Aorta (tissue), 5 donors: ENCODE results near the gene CDK14. TPM values are rescaled to one million over a fixed set of nuclear protein-coding genes. Genes with fewer than 3 reads are reported as not detected.

ENCODE experiments used
- ATAC-seq: fragments of 200-7000 bp; cut with Tn5 transposase; one replicate; pipeline ENCODE4 v1.9.1; 2022; ENCODE audit warnings: moderate library complexity; ENCODE audit not compliant: low FRiP score
- DNase-seq, 2 donors: peaks; one replicate each; pipeline ENCODE4 v3.0.0-alpha.2; 2020
- H3K27ac ChIP-seq, 2 donors: one replicate each; pipeline ENCODE4 v1.5.1; 2013; ENCODE audit warnings: low read length in 2 of 2, mild to moderate bottlenecking in 2 of 2, moderate library complexity in 2 of 2, control low read depth in 1 of 2, inconsistent platforms in 1 of 2, low read depth in 1 of 2
- H3K27me3 ChIP-seq, 2 donors: one replicate each; pipeline ENCODE4 v1.6.1; 2013; ENCODE audit warnings: control low read depth in 1 of 2, low read length in 1 of 2, mild to moderate bottlenecking in 1 of 2, moderate library complexity in 1 of 2; ENCODE audit not compliant: insufficient read depth in 2 of 2, control insufficient read depth in 1 of 2
- H3K36me3 ChIP-seq, 2 donors: one replicate each; pipeline ENCODE4 v1.6.1; 2013; ENCODE audit warnings: control low read depth in 1 of 2, low read length in 1 of 2, mild to moderate bottlenecking in 1 of 2; ENCODE audit not compliant: insufficient read depth in 2 of 2, control insufficient read depth in 1 of 2
- H3K4me1 ChIP-seq, 2 donors: one replicate each; pipeline ENCODE4 v1.6.1; 2013; ENCODE audit warnings: low read length in 2 of 2, control low read depth in 1 of 2, mild to moderate bottlenecking in 1 of 2, moderate library complexity in 1 of 2; ENCODE audit not compliant: insufficient read depth in 2 of 2, control insufficient read depth in 1 of 2
- H3K4me3 ChIP-seq, 2 donors: one replicate each; pipeline ENCODE4 v1.5.1; 2013; ENCODE audit warnings: low read length in 2 of 2, control low read depth in 1 of 2, mild to moderate bottlenecking in 1 of 2
- H3K9me3 ChIP-seq: one replicate; pipeline ENCODE4 v1.6.1; 2013; ENCODE audit warnings: mild to moderate bottlenecking, low read length; ENCODE audit not compliant: control insufficient read depth
- WGBS, 2 donors: extraction: QIAGEN DNeasy Blood & Tissue Kit; methylation state at CpG; one replicate each; pipeline ENCODE4 v1.1.7; 2013; 5-methylcytosine and 5-hydroxymethylcytosine counted together
- intact Hi-C, 2 donors: fragments of 100-400 bp; cut with DNase I; formaldehyde crosslinking; loops; one replicate each; pipeline versions ENCODE4 v1.14.2 to v1.15.0; 2022
- polyA plus RNA-seq, 2 donors: library from polyadenylated mRNA; stranded (reverse); fragments of 200-250 nt; gene quantifications; one replicate each; pipeline ENCODE4 v1.2.3, GENCODE V29; 2013
- total RNA-seq, 2 donors: library from RNA; stranded (reverse); fragmentation: NEBNext Ultra II Directional; extraction: Animal tissue kit (Norgen Biotek cat#: 25700); gene quantifications; one replicate each; pipeline ENCODE4 v1.2.1, GENCODE V29; 2021
- donor health status: healthy with polysubstance abuse.
- donor health status: Bipolar disorder and iron deficiency.
- donor health status: DM: no; HTN: no; CAD: no.
- donor health status: DM: no; HTN: no; CAD: no.
- donor health status: DM: yes; HTN: yes; CAD: no.

Gene CDK14
- total and polyA plus RNA-seq, 4 donors = 4.6 to 72.4 (median 29.5) TPM

DNA sequence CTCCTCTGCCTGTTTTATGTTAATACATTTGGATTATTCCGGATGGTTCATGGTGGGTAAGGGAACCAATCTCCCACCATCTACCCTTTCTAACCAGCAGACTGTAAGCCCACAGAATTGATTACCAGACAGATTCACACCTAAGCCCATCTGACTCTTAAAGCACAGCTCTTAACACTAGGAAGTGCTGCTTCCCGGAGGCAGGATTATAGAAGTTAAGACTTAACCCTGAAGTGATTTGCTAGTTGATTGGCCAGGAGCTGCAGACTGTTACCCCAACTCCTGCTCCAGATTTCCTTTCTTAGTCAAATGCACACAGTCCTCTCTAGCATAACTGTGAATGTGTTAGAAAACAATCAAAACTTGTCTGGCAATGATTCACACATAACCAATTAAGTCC is 221.7 kb downstream of the CDK14 start:
- WGBS, 2 donors = 19 to 25% methylated on average over 2 of the region's 2 CpGs
- ATAC-seq (no peak), DNase-seq (no peak)
- Histone ChIP-seq H3K27me3 (no peaks in the 10 kb centered on the region), H3K9me3 (no peaks in the 10 kb centered on the region), H3K36me3 (no peaks in the 10 kb centered on the region), H3K27ac (no peak overlapping the region), H3K4me1 (peaks cover 0 to 3% of the 10 kb centered on the region in 2 donors), H3K4me3 (no peak overlapping the region)
- intact Hi-C loops = no loop called here

DNA sequence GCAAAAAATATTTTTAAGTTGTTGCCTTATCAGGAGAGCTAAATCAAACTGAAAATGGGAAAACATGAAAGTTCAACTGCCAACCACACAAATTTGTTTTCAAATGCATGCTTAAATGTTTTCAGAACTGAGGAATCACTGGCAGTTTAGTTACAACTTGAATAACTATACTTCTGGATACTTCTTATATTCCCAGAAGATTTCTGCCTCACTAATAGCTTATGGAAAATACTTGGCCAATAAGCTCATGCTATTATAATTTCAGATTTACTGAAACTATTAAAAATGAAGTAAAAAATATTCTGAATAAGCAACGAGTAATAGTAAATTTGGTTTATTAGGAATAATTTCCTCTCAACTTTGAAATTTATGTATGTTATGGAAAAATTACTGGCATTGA is 222.2 kb downstream of the CDK14 start:
- Histone ChIP-seq H3K4me1 (peaks cover 0 to 3% of the 10 kb centered on the region in 2 donors), H3K9me3 (no peaks in the 10 kb centered on the region), H3K36me3 (no peaks in the 10 kb centered on the region), H3K27ac (no peak overlapping the region), H3K4me3 (no peak overlapping the region), H3K27me3 (no peaks in the 10 kb centered on the region)
- WGBS, 2 donors = 28 to 44% methylated on average over 1 of the region's 1 CpG
- DNase-seq (no peak), ATAC-seq (no peak)
- intact Hi-C loops = no loop called here

DNA sequence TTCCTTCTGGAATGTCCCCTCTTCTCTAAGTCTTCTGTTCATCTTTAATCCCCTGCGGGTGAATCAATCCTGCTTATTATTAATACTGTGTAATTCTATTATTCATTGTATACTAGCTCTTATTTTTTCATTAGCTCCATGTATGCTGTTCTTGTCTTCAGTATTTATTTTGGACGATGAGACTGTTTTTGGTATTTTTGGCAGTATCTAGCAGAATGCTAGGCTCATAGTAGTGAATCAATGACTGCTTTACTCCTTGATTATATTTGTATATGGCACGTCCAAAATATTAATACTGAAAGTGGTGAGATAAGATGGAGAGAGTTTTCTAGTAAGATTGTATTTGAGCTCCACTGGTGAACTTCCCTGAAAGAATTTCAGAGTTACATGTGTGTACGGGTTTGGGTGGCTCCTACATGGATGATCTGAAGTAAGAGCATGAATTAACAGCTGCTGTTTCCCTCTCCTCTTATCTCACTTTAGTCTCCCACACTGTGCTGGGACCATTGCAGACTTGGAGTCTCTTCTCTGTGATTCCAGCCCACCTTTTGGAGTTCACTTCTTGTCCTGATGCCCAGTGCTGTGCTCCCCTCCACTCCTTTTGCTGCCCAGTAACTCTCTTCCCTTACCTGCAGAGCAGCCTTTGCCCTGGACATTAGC is 226.0 kb downstream of the CDK14 start:
- intact Hi-C loops = no loop called here
- Histone ChIP-seq H3K9me3 (no peaks in the 10 kb centered on the region), H3K27ac (no peak overlapping the region), H3K27me3 (no peaks in the 10 kb centered on the region), H3K4me1 (peaks cover 0 to 1% of the 10 kb centered on the region in 2 donors), H3K4me3 (no peak overlapping the region), H3K36me3 (no peaks in the 10 kb centered on the region)
- ATAC-seq (no peak), DNase-seq (no peak)
- WGBS, 2 donors = 42 to 45% methylated on average over 4 of the region's 4 CpGs

DNA sequence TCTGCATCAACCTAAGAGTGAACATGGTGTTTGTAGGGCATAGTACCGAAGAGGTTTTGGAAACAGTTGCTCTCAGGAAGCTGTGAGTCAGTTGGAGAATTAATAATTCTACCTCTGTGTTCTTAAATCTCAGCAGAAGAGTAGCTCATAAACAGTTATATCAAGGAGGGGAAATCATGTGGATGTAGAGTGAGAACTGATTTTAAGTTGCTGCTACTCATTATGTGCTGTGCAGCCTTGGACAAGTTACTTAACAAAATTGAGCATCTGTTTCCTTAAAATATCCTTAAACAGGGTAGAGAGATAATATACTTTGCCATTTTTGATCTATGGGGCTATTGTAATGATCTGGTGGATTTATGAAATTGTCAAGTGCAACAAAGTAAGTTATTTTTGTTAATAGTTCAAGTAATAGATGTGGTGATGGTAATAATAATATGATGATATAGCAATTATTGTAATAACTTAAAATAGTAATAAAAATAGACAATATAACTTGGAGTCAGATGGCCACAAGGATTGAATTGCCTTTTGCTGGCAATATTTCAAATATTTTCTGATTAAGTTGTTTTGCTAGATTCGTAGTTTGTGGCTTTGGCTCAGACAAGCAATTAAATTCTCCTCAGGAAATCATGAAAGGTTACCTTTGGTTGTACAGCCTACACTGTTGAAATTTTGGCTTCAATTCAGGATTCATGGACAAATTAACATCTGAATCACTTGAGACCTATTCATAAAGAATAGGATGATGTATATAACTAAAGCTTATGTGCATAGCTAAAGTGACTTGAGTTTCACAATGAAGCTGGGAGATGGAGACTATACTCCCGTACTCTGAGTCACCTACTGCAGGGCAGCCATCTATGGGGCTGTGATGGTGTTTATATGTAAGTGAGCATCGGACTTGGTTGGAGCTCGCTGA is 228.5 kb downstream of the CDK14 start:
- no peaks in the 10 kb centered on the region for H3K27me3 ChIP-seq
- no peaks in the 10 kb centered on the region for H3K9me3 ChIP-seq
- H3K27ac ChIP-seq = no peak overlapping the region
- H3K4me1 ChIP-seq = no peaks in the 10 kb centered on the region
- no peaks in the 10 kb centered on the region for H3K36me3 ChIP-seq
- H3K4me3 ChIP-seq = no peak overlapping the region
- intact Hi-C loops = no loop called here
- ATAC-seq (no peak), DNase-seq (no peak)
- WGBS, 2 donors = 57 to 69% methylated on average over 5 of the region's 5 CpGs

DNA sequence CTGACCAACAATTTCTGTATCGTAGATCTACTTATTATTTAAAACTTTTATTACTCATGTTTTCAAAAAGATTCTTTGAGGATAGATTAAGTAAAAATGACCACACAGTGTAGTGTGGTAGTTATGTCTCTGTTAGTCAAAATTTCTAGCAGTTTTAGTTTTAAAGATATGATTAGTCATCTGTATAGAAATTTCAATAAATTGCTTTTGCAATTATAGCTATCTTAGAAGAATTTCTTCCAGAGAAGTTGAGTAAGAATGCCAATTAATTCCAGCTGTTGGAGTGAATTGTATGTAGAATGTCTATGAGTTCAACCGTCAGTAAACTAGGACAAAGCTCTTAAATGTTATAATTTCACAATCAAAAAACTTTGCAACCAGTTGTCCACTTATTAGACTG is 229.7 kb downstream of the CDK14 start:
- intact Hi-C loops = no loop called here
- no peak for DNase-seq
- Histone ChIP-seq H3K4me3 (no peak overlapping the region), H3K27ac (no peak overlapping the region), H3K4me1 (no peaks in the 10 kb centered on the region), H3K27me3 (no peaks in the 10 kb centered on the region), H3K36me3 (no peaks in the 10 kb centered on the region), H3K9me3 (no peaks in the 10 kb centered on the region)
- peak; percentile 57 for ATAC-seq
- 25 to 43% methylated on average over 2 of the region's 2 CpGs for WGBS, 2 donors

DNA sequence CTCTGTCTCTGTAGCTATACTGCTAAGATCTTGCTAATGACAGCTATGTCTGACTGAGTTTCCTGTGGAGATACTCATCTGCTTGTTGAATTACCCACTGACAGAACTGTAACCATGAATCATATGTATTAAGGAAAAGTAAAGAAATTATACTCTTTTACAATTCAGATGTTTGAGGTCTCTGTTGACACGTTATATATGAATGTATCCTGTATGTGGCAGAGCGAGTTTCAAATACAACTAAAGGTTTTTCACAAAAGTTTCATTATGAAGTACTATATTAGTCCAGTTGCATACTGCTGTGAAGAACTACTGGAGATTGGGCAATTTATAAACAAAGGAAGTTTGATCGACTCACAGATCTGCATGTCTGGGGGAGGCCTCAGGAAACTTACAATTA is 232.5 kb downstream of the CDK14 start:
- Histone ChIP-seq H3K9me3 (no peaks in the 10 kb centered on the region), H3K4me3 (no peak overlapping the region), H3K27ac (no peak overlapping the region), H3K27me3 (no peaks in the 10 kb centered on the region), H3K4me1 (no peaks in the 10 kb centered on the region), H3K36me3 (no peaks in the 10 kb centered on the region)
- WGBS, 2 donors = 92 to 97% methylated on average over 3 of the region's 3 CpGs
- intact Hi-C loops = no loop called here
- DNase-seq (no peak), ATAC-seq (no peak)

DNA sequence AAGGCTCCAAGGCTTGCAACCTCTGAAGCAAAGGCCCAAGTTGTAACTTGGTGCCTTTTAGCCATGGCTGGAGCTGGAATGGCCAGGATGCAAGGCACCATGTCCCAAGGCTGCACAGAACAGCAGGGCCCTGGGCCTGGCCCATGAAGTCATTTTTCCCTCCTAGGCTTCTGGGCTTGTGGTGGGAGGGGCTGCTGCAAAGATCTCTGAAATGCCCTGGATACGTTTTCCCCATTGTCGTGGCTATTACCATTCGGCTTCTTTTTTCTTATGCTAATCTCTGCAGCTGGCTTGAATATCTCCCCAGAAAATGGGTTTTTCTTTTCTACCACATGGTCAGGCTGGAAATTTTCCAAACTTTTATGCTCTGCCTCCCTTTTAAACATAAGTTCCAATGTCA is 234.2 kb downstream of the CDK14 start:
- H3K9me3 ChIP-seq = no peaks in the 10 kb centered on the region
- 87 to 92% methylated on average over 3 of the region's 3 CpGs for WGBS, 2 donors
- no peak overlapping the region for H3K4me3 ChIP-seq
- H3K27me3 ChIP-seq = no peaks in the 10 kb centered on the region
- ATAC-seq (no peak), DNase-seq (no peak)
- intact Hi-C loops = no loop called here
- H3K4me1 ChIP-seq = no peaks in the 10 kb centered on the region
- no peak overlapping the region for H3K27ac ChIP-seq
- H3K36me3 ChIP-seq = no peaks in the 10 kb centered on the region

DNA sequence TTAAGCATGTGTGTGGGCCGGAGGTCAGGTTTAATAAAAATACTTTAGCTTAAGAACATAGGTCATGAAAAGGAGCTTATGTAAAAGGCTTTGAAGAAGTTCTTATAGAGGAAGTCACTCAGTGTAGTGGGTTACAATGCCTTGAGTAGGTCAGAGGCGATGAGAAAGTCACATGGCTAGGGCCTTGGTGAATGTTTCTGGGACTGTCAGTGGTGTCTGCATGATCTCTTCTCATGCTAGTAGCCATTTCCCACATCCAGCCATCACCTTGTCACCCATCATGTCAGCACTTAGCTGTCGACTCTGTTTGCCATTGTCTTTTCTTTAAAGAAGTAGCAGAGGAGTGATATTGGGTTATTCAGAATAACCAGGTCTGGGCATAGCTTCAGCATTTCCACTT is 236.6 kb downstream of the CDK14 start:
- intact Hi-C loops = no loop called here
- H3K27me3 ChIP-seq = no peaks in the 10 kb centered on the region
- no peaks in the 10 kb centered on the region for H3K4me1 ChIP-seq
- ATAC-seq (no peak), DNase-seq (no peak)
- no peak overlapping the region for H3K27ac ChIP-seq
- H3K9me3 ChIP-seq = no peaks in the 10 kb centered on the region
- H3K36me3 ChIP-seq = no peaks in the 10 kb centered on the region
- 87 to 95% methylated on average over 3 of the region's 3 CpGs for WGBS, 2 donors
- H3K4me3 ChIP-seq = no peak overlapping the region

DNA sequence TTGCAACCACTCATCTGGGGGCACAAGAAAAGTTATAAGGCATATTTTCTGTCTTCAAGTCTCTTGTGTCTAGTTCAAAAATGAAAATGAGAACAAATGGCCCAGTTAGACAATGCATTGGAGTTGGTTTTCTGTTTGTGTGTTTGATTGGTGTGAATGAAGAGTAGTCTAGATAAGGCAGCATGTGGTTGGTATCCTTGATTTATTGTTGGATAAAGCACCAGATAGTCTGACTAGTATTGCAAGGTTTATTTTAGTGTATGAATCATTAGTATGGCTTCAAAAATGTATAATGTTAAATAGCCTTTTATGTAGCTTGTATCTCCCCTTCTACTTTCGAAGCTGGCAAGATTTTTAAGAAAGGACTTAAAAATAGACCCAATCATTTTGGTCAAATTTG is 237.3 kb downstream of the CDK14 start:
- intact Hi-C loops = no loop called here
- Histone ChIP-seq H3K36me3 (no peaks in the 10 kb centered on the region), H3K4me3 (no peak overlapping the region), H3K27me3 (no peaks in the 10 kb centered on the region), H3K27ac (no peak overlapping the region), H3K9me3 (no peaks in the 10 kb centered on the region), H3K4me1 (no peaks in the 10 kb centered on the region)
- no peak for ATAC-seq
- no peak for DNase-seq
- WGBS, 2 donors = 75 to 81% methylated on average over 1 of the region's 1 CpG
